Kidney capillary endothelial cell (primary cell): ENCODE data around the gene PPA1.
A peak's percentile ranks its signal among the peaks of the same experiment; 100 is the strongest.
"Not testable (repeated sequence)": the region's sequence is repeated elsewhere in the genome, so short reads cannot be mapped to it uniquely, and the experiment has no call there.

Experiments
- DNase-seq: peaks from one replicate; pipeline ENCODE4 v3.0.0-alpha.2; 2018; ENCODE audit warnings: low spot score

Gene PPA1

DNA sequence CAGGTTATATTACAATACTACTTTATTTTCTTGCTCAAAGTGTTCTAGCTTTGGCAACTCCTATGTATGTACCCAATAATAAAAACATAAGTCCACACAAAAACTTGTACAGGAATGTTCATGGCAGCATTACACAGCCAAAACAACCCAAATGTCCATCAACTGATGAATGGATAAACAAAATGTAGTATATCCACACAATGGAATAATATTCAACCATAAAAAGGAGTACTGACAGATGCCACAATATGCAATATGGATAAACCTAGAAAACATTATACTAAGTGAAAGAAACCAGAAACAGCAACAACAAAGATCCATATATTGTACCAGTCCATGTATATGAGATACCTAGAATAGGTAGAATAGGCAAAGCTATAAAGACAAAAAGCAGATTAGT lies 21.0 kb downstream of the PPA1 start:
- no peak for DNase-seq

DNA sequence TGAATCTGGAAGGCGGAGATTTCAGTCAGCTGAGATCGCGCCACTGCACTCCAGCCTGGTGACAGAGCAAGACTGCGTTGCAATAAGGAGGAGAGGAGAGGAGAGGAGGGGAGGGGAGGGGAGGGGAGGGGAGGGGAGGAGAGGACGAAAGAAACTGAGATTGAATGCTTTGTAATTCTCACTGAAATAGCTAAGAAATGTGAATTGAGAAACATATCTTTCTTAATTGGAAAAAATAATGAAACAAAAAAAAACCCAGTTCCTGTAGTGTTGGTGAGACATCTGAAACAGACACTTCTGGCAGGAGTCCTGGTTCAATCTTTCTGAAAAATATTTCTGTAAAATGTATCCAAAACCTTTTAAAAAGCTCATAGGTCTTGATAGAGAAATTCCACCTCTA lies 26.5 kb downstream of the PPA1 start:
- DNase-seq: no peak

DNA sequence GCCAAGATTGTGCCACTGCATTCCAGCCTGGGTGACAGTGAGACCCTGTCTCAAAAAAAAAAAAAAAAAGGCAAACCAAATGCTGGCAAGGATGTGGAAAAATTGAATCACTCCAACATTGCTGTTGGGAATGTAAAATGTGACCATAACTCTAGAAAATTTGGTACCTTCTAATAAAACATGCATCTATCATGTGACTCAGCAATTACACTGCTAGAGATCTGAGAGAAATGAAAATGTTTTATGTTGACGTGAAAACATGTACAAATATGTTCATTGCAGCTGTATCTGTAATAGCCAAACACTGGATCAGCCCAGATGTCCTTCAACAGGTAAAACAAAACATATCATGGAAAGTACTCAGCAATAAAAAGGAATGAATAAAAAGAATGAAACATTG lies 32.1 kb downstream of the PPA1 start:
- DNase-seq: no peak

DNA sequence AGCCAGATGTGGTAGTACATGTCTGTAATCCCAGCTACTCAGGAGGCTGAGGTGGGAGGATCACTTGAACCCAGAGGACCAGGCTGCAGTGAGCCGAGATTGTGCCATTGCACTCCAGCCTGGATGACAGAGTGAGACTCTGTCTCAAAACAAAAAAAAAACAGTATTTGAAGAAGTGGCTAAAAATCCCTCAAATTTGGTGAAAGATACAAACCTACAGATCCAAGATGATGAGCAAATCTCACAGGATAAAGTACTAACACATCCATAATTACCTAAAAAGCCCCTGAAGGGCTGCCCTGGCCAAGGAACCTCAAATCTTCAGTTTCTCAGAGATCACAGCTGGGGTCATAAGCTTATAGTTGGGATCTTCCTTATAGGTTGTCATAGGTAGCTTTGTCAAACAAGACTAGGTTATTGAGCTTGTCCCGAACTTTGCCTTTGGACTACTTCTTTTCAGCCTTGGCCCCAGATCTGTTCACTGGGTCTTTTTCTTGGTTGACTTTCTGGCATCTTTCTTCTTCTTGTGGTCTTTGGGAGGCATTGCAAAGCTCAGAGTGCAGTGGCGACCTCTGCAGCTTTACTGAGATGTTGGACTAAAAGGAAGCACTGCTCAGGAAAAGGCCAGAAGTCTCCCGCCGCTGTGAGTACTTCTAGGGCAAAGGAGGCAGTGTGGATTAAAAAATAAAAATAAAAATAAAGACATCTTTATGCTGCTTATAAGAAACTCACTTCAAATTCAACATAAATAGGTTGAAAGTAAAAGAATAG lies 34.3 kb downstream of the PPA1 start:
- DNase-seq: no peak

DNA sequence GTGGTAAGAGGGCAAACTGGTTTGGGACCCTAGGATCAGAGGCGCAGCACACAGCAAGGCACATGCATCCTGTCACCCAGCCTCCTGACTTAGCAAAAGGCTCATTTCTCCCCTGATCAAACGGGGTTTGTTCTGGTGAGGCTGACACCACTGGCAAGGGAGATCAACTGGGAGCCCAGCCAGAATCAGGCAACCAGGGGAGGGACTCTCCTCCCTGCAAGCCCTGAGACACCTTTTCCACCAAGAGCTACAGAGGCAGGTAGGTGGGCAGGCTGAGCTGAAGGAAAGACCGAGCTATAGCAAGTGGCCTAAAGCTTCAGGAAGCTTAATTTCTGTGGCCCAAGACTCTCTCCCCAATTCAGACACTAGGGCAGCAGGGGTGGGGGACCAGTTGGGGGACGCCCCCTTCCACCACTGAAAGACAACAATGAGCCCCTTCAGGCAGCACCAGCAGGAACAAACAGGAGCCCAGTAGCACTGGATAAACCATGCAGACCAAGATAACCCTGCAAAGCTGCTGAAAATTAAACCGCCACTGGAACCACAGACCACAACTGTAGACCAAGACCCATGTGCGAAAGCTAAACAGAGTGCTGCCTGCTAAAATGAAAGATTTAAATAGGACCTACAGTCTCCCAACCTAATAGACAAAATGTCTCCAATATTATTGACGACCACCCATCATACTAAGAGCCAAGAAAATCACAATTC lies 35.8 kb downstream of the PPA1 start:
- no peak for DNase-seq

DNA sequence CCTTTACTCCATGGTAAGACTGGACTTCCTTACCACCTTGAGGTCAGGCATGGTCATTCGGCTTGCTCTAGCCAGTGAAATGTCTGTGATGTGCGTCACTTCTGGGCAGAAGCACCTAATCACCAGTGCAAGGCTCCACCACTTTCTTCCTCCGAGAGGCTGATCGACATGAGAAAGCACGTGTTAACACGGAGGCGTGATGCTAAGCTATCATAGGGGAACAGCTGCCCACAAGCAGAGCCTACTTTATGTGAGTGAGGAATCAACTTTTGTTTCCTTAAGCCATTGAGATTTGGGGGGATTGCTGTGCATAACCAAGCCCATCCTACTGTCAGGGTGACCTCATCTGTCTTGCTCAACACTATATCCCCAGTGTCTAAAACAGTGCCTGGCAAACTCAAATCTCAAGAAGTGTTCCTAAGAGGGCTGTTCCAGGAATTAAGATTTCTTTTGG lies 39.8 kb downstream of the PPA1 start:
- DNase-seq: no peak

DNA sequence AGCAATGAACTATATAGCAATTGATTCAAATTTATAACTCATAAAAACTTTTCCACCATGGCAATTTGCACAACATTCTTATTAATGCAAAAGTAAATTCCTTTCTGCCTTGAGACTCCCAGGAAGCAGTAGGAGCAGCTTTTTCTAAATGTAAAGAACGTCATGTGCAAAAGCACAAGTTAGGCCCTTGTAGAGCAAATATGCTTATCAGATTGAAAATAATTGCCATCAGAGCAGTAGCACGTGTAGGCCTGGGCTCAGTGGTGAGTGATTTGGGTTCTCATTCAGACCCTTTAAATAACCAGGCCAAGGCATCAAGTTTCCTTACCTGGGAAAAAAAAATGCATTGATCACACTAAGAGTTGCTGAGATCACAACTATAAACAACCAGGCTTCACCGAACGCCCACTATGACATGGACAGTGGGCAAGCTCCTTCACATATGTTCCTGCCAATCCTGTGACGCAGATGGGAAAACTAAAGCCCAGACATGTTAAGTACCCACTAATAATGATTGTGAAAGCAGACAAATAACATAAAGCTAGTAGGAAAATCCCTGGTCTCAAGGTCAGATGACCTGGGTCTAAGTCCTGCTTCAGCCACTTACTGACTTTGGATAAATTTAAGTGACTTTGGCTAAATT lies 40.8 kb downstream of the PPA1 start:
- no peak for DNase-seq

DNA sequence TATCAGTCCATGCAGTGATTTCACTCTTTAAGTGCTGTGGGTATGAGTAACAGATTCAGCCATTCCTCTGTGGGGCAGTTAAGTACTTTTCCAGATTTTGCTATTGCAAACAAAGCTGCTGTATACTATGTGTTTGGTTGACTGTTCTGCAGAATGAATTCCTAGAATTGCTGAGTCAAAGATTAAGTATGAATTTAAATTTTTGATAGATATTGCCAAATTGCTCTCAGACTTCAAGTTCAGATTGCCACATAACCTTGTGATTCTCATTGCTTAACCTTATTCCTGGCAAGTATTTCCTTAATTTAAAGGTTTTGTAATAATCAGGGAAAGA lies 41.3 kb downstream of the PPA1 start:
- no peak for DNase-seq

DNA sequence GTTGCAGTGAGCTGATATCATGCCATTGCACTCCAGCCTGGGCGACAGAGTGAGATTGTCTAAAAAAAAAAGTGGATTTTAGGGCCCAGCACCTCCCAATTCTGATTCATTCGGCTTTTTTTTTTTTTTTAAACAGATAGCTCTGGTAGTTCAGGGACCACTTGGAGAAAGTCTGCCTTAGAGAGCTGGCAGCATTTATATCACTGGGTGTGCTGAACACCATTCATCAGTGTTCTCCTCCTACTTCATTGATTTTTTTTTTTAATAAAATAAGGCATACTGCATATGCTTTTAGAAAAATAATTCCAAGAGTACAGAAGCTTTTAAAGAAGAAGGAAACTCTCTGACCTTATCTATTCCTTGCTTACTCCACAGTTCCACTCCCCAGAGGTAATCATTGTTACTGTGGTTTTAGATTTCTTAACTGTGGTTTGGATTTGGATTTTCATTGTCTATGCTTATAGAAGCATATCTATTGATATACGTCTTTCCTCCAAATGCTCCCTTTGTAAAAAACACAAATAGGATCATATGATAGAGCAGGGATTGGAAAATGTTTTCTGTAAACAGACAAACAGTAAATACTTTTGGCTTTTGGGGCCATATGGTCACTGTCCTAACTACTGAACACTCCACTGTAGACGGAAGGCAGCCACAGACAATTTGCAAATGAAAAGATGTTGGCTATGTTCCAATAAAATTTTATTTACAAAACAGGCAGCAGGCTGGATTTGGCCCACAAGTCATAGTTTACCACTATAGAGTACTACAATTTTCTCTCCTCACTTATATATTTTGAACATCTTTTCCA lies 41.9 kb downstream of the PPA1 start:
- no peak for DNase-seq

DNA sequence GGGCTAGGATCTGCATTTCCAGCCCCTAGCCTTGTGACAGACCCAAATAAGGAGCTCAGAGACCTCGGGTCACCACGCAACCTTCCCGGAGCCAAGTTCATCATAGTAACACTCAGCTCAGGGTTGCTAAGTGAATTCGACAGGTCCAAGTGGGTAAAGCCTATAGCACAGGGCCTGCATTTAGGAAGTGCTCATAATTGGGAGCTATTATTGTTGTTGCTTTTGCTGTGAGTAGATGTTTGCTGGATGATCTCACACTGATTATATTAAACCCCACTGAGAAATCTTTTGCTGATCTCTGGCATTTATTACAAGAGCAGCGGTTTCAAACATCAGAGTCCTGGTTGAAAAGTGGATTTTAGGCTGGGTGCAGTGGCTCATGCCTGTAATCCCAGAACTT lies 42.6 kb downstream of the PPA1 start:
- no peak for DNase-seq

DNA sequence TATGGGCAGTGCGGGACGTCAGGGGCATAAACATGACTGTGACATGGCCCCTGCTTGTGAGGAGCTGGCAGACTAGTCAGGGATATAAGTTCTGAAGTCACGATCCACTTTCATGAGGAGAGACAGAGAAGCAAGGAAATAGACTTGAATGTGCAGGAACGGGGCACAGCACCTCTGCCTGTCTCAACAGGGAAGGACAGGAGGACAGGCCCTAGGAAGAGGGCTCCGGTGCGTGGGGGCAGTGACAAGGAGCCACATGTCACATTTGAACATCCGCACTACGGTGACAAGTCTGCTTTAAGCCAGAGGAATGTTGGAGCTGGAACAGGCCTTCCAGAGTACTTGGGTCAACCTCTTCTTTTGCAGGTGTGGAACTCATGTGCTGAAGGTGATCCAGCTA lies 43.1 kb downstream of the PPA1 start:
- no peak for DNase-seq

DNA sequence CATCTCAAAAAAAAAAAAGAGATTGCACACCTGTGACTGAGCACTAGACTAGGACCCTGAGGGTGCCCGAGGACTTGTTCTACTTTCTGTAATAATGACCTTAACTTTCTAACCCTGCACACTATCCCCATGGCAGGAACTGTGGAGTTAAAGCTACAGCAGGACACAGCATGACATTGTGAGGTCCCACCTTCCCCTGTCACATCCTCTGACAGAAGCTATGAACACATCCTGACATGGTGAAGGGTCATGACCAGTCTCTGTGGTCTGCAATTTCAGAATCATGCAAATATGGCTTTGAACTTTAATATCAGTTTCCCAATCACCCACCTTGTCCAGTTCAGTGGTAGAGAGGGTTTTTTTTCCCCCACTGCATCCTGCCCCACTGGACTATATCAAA lies 44.5 kb downstream of the PPA1 start:
- no peak for DNase-seq

DNA sequence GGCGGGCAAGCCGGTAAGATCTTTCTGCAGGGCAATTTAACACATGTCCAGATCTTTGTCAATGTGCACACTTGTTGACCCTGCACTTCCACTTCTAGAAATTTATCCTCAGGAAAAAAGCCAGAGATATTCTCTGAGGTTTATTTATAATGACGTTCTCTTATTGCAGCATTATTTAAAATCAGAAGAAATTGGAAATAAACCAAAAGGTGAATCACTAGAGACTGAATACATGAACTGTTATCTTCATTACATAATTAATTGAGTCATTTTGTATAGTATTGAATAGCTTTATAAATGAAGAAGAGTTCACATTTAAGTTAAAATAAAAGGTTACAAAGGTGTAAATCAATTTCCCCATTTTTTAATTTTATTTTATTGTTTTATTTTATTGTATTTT lies 46.7 kb downstream of the PPA1 start:
- DNase-seq: no peak

DNA sequence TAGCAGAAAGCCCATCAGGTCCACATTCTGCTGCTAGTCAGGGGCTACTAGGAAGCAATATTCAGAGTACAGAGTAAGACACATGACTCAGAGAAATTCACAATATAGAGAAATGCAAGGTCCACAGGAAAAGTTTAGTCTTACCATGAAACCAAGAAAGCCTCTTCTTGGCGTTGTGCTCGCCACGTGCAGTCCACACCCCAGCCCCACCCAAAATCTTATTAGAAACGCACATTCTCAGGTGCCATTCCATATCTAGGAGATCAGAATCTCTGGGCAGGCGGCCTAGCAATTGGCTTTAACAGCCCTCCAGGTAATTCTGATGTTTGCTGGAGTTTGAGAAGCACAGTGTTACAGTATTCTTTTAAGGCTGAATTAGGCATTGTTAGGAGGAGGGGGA lies 47.1 kb downstream of the PPA1 start:
- DNase-seq: no peak

DNA sequence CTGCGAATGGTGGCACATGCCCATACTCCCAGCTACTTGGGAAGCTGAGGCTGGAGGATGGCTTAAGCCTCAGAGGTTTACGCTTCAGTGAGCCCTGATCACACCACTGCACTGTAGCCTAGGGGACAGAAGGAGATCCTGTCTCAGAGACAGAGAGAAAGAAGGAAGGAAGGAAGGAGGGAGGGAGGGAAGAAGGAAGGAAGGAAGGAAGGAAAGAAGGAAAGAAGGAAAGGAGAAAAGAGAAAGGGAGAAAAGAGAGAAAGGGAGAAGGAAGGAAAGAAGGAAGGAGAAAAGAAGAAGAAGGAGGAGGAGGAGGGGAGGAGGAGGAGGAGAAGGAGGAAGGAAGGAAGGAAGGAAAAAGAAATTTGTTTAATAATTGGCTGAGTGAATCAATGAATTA lies 49.9 kb downstream of the PPA1 start:
- no peak for DNase-seq

DNA sequence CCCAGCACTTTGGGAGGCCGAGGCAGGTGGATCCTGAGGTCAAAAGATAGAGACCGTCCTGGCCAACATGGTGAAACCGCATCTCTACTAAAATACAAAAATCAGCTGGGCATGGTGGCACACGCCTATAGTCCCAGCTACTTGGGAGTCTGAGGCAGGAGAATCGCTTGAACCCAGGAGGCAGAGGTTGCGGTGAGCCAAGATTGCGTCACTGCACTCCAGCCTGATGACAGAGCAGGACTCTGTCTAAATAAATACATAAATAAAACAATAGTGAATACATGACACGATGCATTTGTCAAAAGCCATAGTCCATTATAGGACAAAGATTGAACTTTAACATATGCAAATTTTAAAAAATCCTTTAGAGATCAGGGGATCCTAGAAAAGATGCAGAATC lies 54.0 kb downstream of the PPA1 start:
- DNase-seq: not testable (repeated sequence)

DNA sequence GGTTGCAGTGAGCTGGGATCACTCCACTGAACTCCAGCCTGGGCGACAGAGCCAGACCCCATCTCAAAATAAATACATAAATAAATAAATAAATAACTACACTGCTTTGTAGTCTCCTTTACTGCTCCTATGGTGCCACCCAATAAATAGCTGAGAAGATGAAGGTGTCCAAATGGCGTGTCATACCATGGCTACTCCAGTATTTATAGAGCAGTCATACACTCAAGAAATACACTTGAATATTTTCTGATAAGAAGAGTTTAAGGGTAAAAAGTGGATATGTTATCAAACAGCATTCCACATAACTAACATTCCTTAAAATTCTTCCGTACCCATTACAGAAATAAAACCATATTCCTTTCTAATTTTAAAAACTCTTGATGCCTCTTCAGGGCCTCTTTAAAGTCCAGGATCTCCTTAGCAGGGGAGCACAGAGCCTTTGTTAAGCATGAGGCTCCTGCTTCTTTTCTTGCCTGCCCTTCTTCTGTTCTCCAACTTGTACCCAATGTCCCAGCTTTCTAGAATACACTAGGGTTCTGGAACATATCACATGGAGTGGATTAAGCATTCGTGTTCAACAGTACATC lies 55.0 kb downstream of the PPA1 start:
- DNase-seq: no peak

DNA sequence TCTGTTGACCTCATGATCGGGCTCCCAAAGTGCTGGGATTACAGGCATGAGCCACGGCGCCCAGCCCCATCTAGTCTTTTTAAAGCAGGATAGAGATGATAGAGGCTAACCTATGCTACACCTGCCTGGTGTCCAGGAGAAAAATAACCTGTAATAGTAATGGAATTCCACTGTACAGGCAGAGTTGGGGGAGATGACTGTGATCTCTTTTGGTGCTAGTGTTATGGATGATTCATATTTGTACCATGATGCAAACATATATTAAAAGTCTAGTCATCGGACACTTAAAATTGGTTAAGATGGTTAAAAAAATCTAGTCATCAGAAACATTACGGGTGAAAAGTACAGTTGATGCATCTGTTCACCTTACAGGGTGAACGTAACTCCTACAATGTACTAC lies 56.8 kb downstream of the PPA1 start:
- no peak for DNase-seq

DNA sequence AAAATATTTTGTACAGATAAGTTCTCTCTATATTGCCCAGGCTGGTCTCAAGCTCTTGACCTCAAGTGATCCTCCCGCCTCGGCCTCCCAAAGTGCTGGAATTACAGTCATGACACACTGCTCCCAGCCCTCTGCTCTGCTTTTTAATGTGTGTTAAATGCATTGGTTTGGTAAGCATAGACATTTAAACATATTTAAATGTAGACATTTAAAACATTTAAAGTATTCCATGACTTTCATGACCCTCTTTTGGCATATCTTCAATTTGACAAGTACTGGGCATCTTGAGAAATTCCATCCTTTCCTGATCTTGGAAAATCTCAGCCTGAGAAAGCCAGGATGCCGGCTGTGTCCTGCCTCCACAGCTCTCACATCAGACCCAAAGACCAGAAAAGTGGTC lies 57.7 kb downstream of the PPA1 start:
- no peak for DNase-seq

DNA sequence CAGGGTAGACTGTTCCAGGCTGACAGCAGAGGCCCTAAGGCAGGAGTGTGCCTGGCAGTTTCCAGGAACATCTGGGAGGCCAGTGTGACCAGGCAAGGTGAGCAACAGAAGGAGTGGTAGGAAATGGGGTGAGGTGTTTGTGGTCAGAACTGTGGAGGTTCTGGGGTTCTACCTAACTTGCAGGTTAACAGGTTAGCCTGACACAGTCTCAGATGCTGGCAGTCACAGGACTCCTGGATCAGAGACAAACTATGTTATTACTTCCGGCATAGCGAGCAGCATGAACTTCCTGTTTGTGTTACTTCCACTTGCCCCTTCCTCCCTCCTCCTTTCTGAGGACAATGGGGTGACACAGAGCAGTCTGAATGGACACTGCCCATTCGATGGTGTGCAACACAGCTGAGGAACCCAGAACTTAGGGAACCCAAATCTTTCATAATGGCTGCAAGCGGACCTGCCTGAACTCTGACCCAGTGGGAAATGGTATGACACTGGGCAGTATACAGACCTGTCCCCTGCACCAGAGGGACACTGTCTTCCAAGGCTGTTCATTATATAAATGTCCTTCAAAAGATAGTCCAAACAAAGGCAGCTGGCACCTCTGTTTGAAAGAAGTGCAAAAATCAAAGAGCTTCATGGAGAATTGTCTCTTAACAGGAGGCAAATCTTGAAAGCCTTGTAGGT lies 59.0 kb downstream of the PPA1 start:
- peak; percentile 33 for DNase-seq

DNA sequence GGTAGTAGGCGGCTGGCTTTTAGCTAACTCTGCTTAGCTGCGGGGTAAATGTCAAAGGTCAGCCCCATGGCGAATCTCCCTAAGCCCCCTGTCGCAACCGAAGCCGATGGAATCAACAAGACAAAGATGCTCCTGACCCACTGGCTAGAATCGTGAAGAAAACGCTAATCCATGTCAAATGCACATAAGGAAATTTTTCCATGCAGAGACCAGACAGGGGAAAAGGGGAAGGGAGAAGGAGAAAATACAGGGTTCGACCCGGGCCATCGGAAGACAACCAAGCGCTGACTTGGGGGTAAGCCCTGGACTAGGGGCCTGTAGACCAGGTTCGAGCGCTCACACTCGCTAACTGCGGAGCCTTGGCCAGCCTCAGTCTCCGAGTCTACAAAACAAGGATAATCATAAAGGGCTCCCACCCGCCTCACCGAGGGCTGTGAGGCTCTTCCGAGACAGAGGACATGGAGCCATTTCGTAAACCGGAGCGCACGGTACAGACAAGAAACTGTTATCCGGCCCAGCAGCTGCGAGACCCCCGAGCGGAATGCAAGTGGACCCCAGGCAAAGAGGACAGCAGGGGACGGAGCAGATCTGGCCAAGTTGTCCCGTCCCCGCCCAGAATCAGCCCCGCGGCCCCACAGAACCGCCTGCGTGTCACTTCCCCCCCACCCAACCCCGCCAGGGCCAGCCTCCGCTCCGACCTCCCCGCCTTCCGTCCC lies 63.4 kb downstream of the PPA1 start:
- no peak for DNase-seq
